Muscle layer of colon (tissue), 2 donors: ENCODE measurements around the gene GTF2H2.
"Not testable (repeated sequence)": the region's sequence is repeated elsewhere in the genome, so short reads cannot be mapped to it uniquely, and the experiment has no call there.

ENCODE experiments used
- H3K27ac ChIP-seq: one replicate; pipeline ENCODE4 v1.7.0; 2013; ENCODE audit warnings: low read depth, mild to moderate bottlenecking, low read length, moderate library complexity
- H3K27me3 ChIP-seq, 2 donors: one replicate each; pipeline ENCODE4 v1.7.0; 2013; ENCODE audit warnings: low read length in 2 of 2, mild to moderate bottlenecking in 2 of 2; ENCODE audit not compliant: insufficient read depth in 2 of 2, control insufficient read depth in 1 of 2
- H3K36me3 ChIP-seq: one replicate; pipeline ENCODE4 v1.7.0; 2013; ENCODE audit warnings: mild to moderate bottlenecking, low read length; ENCODE audit not compliant: insufficient read depth
- H3K4me1 ChIP-seq: one replicate; pipeline ENCODE4 v1.7.0; 2013; ENCODE audit warnings: mild to moderate bottlenecking, low read length; ENCODE audit not compliant: insufficient read depth
- H3K4me3 ChIP-seq, 2 donors: one replicate each; pipeline ENCODE4 v1.7.0; 2013; ENCODE audit warnings: low read length in 2 of 2, low read depth in 1 of 2, mild to moderate bottlenecking in 1 of 2, moderate library complexity in 1 of 2
- H3K9ac ChIP-seq: one replicate; pipeline ENCODE4 v1.7.0; 2013; ENCODE audit warnings: low read length
- H3K9me3 ChIP-seq: one replicate; pipeline ENCODE4 v1.7.0; 2013; ENCODE audit warnings: mild to moderate bottlenecking, low read length
- donor health status: abdominal sarcoma.
- donor health status: Adenocarcinoma of cecum.

The GTF2H2 gene

DNA sequence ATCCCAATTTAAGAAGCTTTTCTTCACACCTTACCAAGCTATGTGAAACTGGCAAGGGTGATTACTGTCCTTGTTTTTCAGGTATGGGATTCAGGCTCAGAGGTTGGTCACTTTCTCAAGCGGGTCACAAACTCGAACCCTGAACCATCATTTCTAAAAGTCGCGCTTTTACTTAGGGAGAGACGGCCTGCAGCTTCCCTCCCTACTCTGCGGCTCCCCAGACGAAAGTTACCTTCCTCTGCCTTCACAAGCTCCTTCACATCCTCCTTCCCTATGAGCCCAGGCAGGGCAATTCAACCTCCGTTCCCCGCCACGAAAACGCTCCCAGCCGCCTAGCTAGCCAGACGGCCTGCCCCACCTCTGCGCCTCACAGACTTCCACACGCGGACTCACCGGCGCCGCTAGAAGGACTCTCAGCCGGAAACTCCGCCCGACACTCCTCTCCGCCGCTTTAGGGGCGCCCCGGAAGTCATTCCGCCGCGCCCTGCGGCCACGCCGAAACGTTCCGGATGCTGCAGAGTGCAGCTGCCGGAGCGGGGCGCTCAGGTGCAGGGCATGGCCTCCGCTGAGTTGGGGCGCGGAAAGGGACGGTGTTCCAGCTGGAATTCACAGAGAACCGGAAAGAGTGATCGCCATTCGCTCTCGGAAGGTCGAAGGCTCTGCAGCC, at the start of gene GTF2H2:
GTF2H2 (minus strand) TSS at position 415 of the 667 bp plus-strand sequence. CDS start 4,913 bp downstream, outside the sequence.
- H3K4me3 ChIP-seq: not testable (repeated sequence)

DNA sequence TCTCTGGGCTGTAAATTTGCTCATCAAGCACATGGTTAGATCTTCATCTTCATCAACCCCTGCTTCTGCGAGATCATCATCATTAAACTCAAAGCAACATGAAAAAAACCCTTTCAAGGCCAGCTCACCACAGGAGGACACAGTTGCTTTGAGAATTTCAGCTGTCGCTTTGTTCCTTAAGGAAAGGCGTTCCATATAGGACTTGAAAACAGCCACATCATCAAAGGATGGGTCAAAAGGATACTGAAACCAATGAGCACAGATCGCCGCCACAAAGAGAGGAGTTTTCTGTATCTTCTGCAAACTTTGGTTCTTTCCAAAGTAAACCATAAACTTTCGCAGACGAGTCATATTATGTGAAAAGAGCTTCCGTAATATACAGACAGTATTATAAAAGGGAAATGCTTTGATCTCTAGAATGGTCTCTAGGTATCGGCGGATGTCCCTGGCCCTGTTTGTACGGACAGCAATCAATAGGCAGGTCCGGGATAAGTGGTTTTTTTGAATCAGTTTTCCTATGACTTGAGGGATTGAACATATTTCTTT, 42.3 kb upstream of the GTF2H2 start:
- not testable (repeated sequence) for H3K9ac ChIP-seq, H3K27ac ChIP-seq, H3K9me3 ChIP-seq, H3K4me3 ChIP-seq, H3K27me3 ChIP-seq, H3K4me1 ChIP-seq, H3K36me3 ChIP-seq

More for the DNA sequence above, at the start of gene GTF2H2:
- H3K4me1 ChIP-seq, H3K9me3 ChIP-seq, H3K27ac ChIP-seq, H3K9ac ChIP-seq, H3K36me3 ChIP-seq, H3K27me3 ChIP-seq: not testable (repeated sequence)

DNA sequence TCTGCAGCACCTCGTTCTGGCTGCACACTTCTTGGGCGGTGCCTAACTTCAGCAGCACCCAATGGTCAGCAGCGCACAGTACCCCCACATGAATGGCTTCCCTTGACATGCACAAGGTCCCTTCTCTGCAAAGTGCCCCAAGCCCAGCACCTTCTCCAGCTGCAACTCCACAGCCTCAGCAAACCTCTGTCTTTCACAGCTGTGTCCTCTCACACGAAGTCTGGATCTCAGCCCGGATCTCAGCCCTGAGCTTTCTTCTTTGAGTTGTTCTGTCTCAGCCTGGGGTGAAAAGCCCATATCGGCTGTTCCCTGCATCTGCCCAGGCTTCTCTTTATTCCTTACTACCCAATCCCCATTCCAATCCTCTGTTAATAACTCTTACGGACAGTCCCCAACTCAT, 32.5 kb upstream of the GTF2H2 start:
- not testable (repeated sequence) for H3K9ac ChIP-seq, H3K36me3 ChIP-seq, H3K4me1 ChIP-seq, H3K27me3 ChIP-seq, H3K27ac ChIP-seq, H3K4me3 ChIP-seq, H3K9me3 ChIP-seq

- H3K27me3 ChIP-seq, H3K4me3 ChIP-seq, H3K9me3 ChIP-seq, H3K9ac ChIP-seq, H3K36me3 ChIP-seq, H3K27ac ChIP-seq, H3K4me1 ChIP-seq: not testable (repeated sequence)
Observed at GRCh38 chr5:71097930-71098203, 30.4 kb upstream of the GTF2H2 start.

GRCh38 chr5:71097173-71097929, 29.9 kb upstream of the GTF2H2 start:
- not testable (repeated sequence) for H3K27me3 ChIP-seq, H3K36me3 ChIP-seq, H3K4me3 ChIP-seq, H3K9ac ChIP-seq, H3K9me3 ChIP-seq, H3K4me1 ChIP-seq, H3K27ac ChIP-seq

DNA sequence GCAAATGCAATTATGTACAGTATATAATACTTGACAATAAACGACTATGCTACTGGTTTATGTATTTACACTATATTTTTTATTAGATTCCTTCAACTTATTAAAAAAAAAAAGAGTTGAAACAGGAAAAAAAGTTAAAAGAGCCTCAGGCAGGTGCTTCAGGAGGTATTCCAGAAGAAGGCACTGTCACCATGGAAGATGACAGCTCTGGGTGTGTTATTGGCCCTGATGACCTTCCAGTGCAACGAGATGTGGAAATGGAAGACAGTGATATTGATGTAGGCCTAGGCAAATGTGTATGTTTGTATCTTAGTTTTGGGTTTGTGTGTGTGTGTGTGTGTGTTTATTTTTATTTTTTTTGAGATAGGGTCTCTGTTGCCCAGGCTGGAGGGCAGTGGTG, 22.3 kb upstream of the GTF2H2 start:
- H3K27me3 ChIP-seq, H3K36me3 ChIP-seq, H3K9me3 ChIP-seq, H3K9ac ChIP-seq, H3K4me3 ChIP-seq, H3K4me1 ChIP-seq, H3K27ac ChIP-seq: not testable (repeated sequence)

DNA sequence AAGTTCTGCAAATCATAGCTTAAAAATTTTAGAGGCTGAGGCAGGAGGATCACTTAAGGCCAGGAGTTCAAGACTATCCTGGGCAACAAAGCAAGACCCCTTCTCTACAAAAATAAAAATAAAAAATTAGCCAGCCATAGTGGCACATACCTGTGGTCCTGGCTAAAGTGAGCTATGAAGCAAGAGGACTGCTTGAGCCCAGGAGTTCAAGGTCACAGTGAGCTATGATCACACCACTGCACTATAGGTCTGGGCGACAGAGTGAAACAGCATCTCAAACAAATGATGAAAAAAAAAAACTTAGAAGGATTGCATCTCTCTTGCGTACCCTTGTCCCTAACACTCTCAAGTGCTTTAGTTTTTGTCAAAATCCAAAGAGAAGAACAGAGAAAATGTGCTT, 21.3 kb upstream of the GTF2H2 start:
- not testable (repeated sequence) for H3K27me3 ChIP-seq, H3K9ac ChIP-seq, H3K4me3 ChIP-seq, H3K36me3 ChIP-seq, H3K4me1 ChIP-seq, H3K9me3 ChIP-seq, H3K27ac ChIP-seq

DNA sequence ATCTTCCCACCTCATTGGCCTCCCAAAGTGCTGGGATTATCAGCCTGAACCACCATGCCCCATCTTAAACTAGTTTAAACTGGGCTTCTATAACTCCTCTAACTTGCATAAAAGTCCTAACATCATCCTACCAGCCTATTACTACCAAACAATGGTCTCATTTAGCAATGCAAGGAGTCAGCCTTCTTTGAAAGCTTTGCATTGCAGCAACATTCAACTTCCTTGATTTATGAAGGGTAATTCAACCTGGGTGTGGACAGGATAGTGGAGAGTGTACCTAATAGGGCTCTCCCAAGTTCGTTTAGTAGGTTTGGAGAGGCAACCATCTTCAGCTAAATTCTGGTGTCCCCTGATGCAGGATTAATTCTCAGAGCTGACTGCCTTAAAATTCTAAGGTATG, 18.7 kb upstream of the GTF2H2 start:
- not testable (repeated sequence) for H3K27ac ChIP-seq, H3K27me3 ChIP-seq, H3K9me3 ChIP-seq, H3K36me3 ChIP-seq, H3K9ac ChIP-seq, H3K4me1 ChIP-seq, H3K4me3 ChIP-seq

GRCh38 chr5:71084280-71085063, 17.0 kb upstream of the GTF2H2 start:
- H3K4me3 ChIP-seq, H3K36me3 ChIP-seq, H3K9ac ChIP-seq, H3K4me1 ChIP-seq, H3K27me3 ChIP-seq, H3K27ac ChIP-seq, H3K9me3 ChIP-seq: not testable (repeated sequence)

DNA sequence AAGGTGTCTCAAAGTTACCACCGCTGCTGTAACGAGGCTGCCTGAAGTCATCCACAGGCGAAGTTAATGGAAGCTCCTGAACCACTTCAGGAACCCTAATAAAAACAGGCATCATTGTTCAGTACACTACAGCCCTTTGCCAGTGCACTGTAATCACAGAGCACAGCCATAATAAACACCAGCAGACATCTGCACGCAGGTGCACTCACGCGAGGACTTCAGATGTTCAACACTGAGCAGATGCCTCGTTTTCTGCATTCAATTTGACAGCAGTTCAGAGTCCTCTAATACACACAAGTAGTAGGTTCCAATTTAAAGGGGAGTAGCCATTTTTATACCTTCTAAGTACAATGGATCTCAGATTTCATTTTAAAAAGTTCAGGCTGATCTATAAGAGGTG, 15.4 kb upstream of the GTF2H2 start:
- H3K27ac ChIP-seq, H3K4me1 ChIP-seq, H3K4me3 ChIP-seq, H3K36me3 ChIP-seq, H3K9ac ChIP-seq, H3K9me3 ChIP-seq, H3K27me3 ChIP-seq: not testable (repeated sequence)

- H3K9ac ChIP-seq, H3K27me3 ChIP-seq, H3K4me1 ChIP-seq, H3K9me3 ChIP-seq, H3K4me3 ChIP-seq, H3K27ac ChIP-seq, H3K36me3 ChIP-seq: not testable (repeated sequence)
Observed at GRCh38 chr5:71082340-71082739, 14.9 kb upstream of the GTF2H2 start.
